Endodermal cell (in vitro differentiated cells): ENCODE measurements around the gene ASTE1. TPM values are rescaled to one million over a fixed set of nuclear protein-coding genes. Genes with fewer than 3 reads are reported as not detected.

Source experiments
- DNase-seq: peaks from one replicate; pipeline ENCODE4 v3.0.0-alpha.2; 2017
- H3K27ac ChIP-seq: 2 replicates; pipeline ENCODE4 v1.5.1; 2013; ENCODE audit warnings: mild to moderate bottlenecking, low read depth, low read length, moderate library complexity
- H3K27me3 ChIP-seq: 2 replicates; pipeline ENCODE4 v1.6.1; 2013; ENCODE audit warnings: mild to moderate bottlenecking, low read length, moderate library complexity; ENCODE audit not compliant: insufficient read depth, control insufficient read depth, poor library complexity, severe bottlenecking
- H3K36me3 ChIP-seq: 2 replicates; pipeline ENCODE4 v1.7.0; 2013; ENCODE audit warnings: mild to moderate bottlenecking, low read length, moderate library complexity; ENCODE audit not compliant: control insufficient read depth, insufficient read depth
- H3K4me1 ChIP-seq: one replicate; pipeline ENCODE4 v1.7.0; 2013; ENCODE audit warnings: low read length; ENCODE audit not compliant: control insufficient read depth, insufficient read depth
- H3K4me3 ChIP-seq: 2 replicates; pipeline ENCODE4 v1.5.1; 2013; ENCODE audit warnings: mild to moderate bottlenecking, low read length, moderate library complexity
- H3K9ac ChIP-seq: 2 replicates; pipeline ENCODE4 v1.6.1; 2013; ENCODE audit warnings: mild to moderate bottlenecking, low read length, moderate library complexity; ENCODE audit not compliant: poor library complexity, severe bottlenecking; ENCODE audit errors: extremely low read depth
- H3K9me3 ChIP-seq: 2 replicates; pipeline ENCODE4 v1.6.1; 2013; ENCODE audit warnings: mild to moderate bottlenecking, low read length, moderate library complexity; ENCODE audit not compliant: control insufficient read depth
- H3K27ac Mint-ChIP-seq: 2 replicates; pipeline ENCODE4 v1.8.0; 2020; ENCODE audit warnings: mixed read lengths
- H3K27me3 Mint-ChIP-seq: 2 replicates; pipeline ENCODE4 v1.8.0; 2021; ENCODE audit warnings: mild to moderate bottlenecking, mixed read lengths; ENCODE audit not compliant: insufficient read depth
- H3K36me3 Mint-ChIP-seq: 2 replicates; pipeline ENCODE4 v1.8.0; 2020; ENCODE audit warnings: low read depth, mixed read lengths
- H3K4me1 Mint-ChIP-seq: 2 replicates; pipeline ENCODE4 v1.8.0; 2020; ENCODE audit warnings: mixed read lengths
- H3K4me3 Mint-ChIP-seq: 2 replicates; pipeline ENCODE4 v1.8.0; 2020; ENCODE audit warnings: mild to moderate bottlenecking, moderate library complexity, mixed read lengths
- H3K9me3 Mint-ChIP-seq: 2 replicates; pipeline ENCODE4 v1.8.0; 2020; ENCODE audit warnings: mild to moderate bottlenecking, mixed read lengths
- CTCF ChIP-seq: fragments of 200-600 bp; sonication (generic); conservative IDR thresholded peaks from 2 replicates; pipeline ENCODE4 v1.5.0; 2021; ENCODE audit warnings: antibody characterized with exemption, mild to moderate bottlenecking
- WGBS, 2 experiments: methylation state at CpG; one replicate each; pipeline versions ENCODE4 v1.1.5 to v1.1.7; 2013; ENCODE audit warnings: missing lambda C conversion rate in 2 of 2, mixed read lengths in 1 of 2; ENCODE audit not compliant: insufficient coverage in 1 of 2, insufficient read length in 1 of 2; 5-methylcytosine and 5-hydroxymethylcytosine counted together
- total RNA-seq, 2 donors: library from RNA; stranded (reverse); fragmentation: NEBNext Ultra II Directional in 1 of 2; extraction: Animal tissue kit (Norgen Biotek cat#: 25700) in 1 of 2; gene quantifications; 2 replicates in 1 of 2; 3 replicates in 1 of 2; pipeline ENCODE4 v1.2.1, GENCODE V29; 2021

ASTE1 gene
- total RNA-seq, 2 donors from 2014 or later, result 6.7 TPM; not detected in 1

- no peak for TF ChIP-seq CTCF
- H3K4me1 ChIP-seq, result no peaks in the 10 kb centered on the region
- Mint-ChIP-seq H3K4me3 (no peak overlapping the region), H3K4me1 (no peaks in the 10 kb centered on the region), H3K27me3 (no peaks in the 10 kb centered on the region), H3K27ac (no peak overlapping the region), H3K36me3 (peaks cover 26% of the 10 kb centered on the region), H3K9me3 (no peaks in the 10 kb centered on the region)
- no peaks in the 10 kb centered on the region for H3K9me3 ChIP-seq
- H3K9ac ChIP-seq, result no peak overlapping the region
- 95 to 100% methylated on average over 2 of the region's 2 CpGs for WGBS, 2 experiments
- H3K36me3 ChIP-seq, result peaks cover 74% of the 10 kb centered on the region
- H3K4me3 ChIP-seq, result no peak overlapping the region
- H3K27ac ChIP-seq, result no peak overlapping the region
- no peaks in the 10 kb centered on the region for H3K27me3 ChIP-seq
- no peak for DNase-seq
These were observed 19.4 kb downstream of the ASTE1 start for GRCh38 chr3:131007256-131007655.

GRCh38 chr3:131004603-131005002 is 22.0 kb downstream of the ASTE1 start:
- Histone ChIP-seq H3K27me3 (no peaks in the 10 kb centered on the region), H3K9me3 (no peaks in the 10 kb centered on the region), H3K4me3 (no peak overlapping the region), H3K9ac (no peak overlapping the region), H3K36me3 (peaks cover 80% of the 10 kb centered on the region), H3K4me1 (no peaks in the 10 kb centered on the region), H3K27ac (no peak overlapping the region)
- no peak overlapping the region for H3K4me3 Mint-ChIP-seq
- no peak for TF ChIP-seq CTCF
- no peak overlapping the region for H3K27ac Mint-ChIP-seq
- no peaks in the 10 kb centered on the region for H3K27me3 Mint-ChIP-seq
- H3K9me3 Mint-ChIP-seq, result no peaks in the 10 kb centered on the region
- WGBS, 2 experiments, result 94 to 100% methylated on average over 1 of the region's 1 CpG
- H3K36me3 Mint-ChIP-seq, result peaks cover 21% of the 10 kb centered on the region
- no peaks in the 10 kb centered on the region for H3K4me1 Mint-ChIP-seq
- no peak for DNase-seq

GRCh38 chr3:131001071-131001470 is 25.6 kb downstream of the ASTE1 start:
- no peaks in the 10 kb centered on the region for H3K4me1 ChIP-seq
- no peaks in the 10 kb centered on the region for H3K4me1 Mint-ChIP-seq
- no peaks in the 10 kb centered on the region for H3K27me3 ChIP-seq
- H3K4me3 Mint-ChIP-seq, result no peak overlapping the region
- no peak overlapping the region for H3K27ac ChIP-seq
- no peak overlapping the region for H3K4me3 ChIP-seq
- H3K27me3 Mint-ChIP-seq, result no peaks in the 10 kb centered on the region
- TF ChIP-seq CTCF, result no peak
- 86 to 95% methylated on average over 1 of the region's 1 CpG for WGBS, 2 experiments
- no peak for DNase-seq
- peaks cover 88% of the 10 kb centered on the region for H3K36me3 ChIP-seq
- no peaks in the 10 kb centered on the region for H3K9me3 ChIP-seq
- H3K27ac Mint-ChIP-seq, result no peak overlapping the region
- no peaks in the 10 kb centered on the region for H3K9me3 Mint-ChIP-seq
- H3K9ac ChIP-seq, result no peak overlapping the region
- peaks cover 30% of the 10 kb centered on the region for H3K36me3 Mint-ChIP-seq
